BJ (cell line): Measurements from ENCODE around the gene PIGK. TPM values are rescaled to one million over a fixed set of nuclear protein-coding genes. Genes with fewer than 3 reads are reported as not detected.

ENCODE experiments used
- CTCF ChIA-PET: fragments of 350-600 bp; formaldehyde crosslinking; extraction: SDS; loops from one replicate; lab custom pipeline; 2021; ENCODE audit warnings: antibody characterized with exemption, inconsistent platforms; lab: Yijun Ruan, JAX
- POLR2A ChIA-PET: fragments of 300-600 bp; sonication (Branson Sonifier 250); formaldehyde crosslinking; extraction: SDS; loops from one replicate; lab custom pipeline; 2021; ENCODE audit warnings: antibody characterized with exemption; lab: Charles Lee
- DNase-seq: peaks from one replicate; pipeline ENCODE4 v3.0.0-alpha.2; 2011; ENCODE audit warnings: low read depth
- H3K27me3 ChIP-seq: 2 replicates; pipeline ENCODE4 v1.6.0; 2011; ENCODE audit warnings: low read length; ENCODE audit not compliant: control insufficient read depth, insufficient read depth
- H3K36me3 ChIP-seq: 2 replicates; pipeline ENCODE4 v1.5.1; 2011; ENCODE audit warnings: low read length; ENCODE audit not compliant: control insufficient read depth, insufficient read depth
- H3K4me3 ChIP-seq: 2 replicates; pipeline ENCODE4 v1.5.1; 2011; ENCODE audit warnings: low read depth, mild to moderate bottlenecking, control low read depth, low read length
- polyA plus RNA-seq: library from polyadenylated mRNA; depleted of rRNA; stranded (reverse); fragments of >200 nt; gene quantifications from 2 replicates; pipeline ENCODE4 v1.2.3, GENCODE V29; 2011
- TF ChIP-seq, protein P1 (sequence below): IDR thresholded peaks from 2 replicates; pipeline ENCODE4 v1.5.1; 2011; ENCODE audit warnings: low read depth, mild to moderate bottlenecking, control low read depth, inconsistent platforms, low read length, moderate library complexity; ENCODE audit not compliant: insufficient read depth

PIGK gene
- polyA plus RNA-seq, 1 experiment: 12.7 TPM

DNA sequence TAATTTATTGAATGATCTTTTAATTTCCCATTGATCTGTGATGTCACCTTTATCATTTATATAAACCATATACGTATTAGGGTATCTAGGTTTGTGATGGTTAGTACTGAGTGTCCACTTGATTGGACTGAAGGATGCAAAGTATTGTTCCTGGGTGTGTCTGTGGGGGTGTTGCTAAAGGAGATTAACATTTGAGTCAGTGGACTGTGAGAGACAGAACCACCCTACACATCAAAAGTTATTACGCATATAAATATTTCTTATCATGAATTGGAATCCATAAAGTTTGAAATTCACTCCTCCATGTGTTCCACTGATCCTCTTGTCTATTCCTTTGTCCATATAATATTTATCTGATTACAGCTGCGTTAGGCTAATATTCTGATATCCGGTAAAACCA is 100.5 kb downstream of the PIGK start:
- Histone ChIP-seq H3K27me3 (no peaks in the 10 kb centered on the region), H3K4me3 (no peak overlapping the region), H3K36me3 (no peaks in the 10 kb centered on the region)
- POLR2A ChIA-PET: no interaction called here
- CTCF ChIA-PET: no interaction called here
- no peak for DNase-seq
- TF ChIP-seq, protein P1, sequence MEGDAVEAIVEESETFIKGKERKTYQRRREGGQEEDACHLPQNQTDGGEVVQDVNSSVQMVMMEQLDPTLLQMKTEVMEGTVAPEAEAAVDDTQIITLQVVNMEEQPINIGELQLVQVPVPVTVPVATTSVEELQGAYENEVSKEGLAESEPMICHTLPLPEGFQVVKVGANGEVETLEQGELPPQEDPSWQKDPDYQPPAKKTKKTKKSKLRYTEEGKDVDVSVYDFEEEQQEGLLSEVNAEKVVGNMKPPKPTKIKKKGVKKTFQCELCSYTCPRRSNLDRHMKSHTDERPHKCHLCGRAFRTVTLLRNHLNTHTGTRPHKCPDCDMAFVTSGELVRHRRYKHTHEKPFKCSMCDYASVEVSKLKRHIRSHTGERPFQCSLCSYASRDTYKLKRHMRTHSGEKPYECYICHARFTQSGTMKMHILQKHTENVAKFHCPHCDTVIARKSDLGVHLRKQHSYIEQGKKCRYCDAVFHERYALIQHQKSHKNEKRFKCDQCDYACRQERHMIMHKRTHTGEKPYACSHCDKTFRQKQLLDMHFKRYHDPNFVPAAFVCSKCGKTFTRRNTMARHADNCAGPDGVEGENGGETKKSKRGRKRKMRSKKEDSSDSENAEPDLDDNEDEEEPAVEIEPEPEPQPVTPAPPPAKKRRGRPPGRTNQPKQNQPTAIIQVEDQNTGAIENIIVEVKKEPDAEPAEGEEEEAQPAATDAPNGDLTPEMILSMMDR: no peak

DNA sequence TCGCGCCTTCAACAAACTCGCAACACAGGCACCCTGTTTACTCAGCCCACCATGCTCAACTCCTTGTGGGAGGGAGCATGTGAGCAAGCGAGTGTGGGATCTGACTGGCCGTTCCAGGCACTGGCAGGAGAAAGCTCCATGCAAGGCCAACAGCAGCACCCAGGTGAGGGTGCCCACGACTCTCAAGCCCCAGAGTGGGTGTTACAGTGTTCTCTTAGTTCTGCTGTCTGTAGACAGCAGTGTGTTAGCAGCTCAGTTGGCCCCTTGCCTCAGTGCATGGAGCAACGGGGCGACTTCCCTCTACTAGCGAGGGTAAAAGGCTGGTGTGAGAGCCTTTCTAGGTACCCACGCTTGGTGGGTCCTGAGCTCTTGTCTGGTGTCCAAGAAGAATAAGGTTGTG is 114.6 kb downstream of the PIGK start:
- no peak for DNase-seq
- ChIA-PET POLR2A (no interaction called here), CTCF (interaction anchor here (1.0 kb wide), 1 partner anchor 10 kb away, joined by 3 read pairs; no protein-coding TSS in a partner anchor)
- TF ChIP-seq, protein P1: no peak
- H3K36me3 ChIP-seq: no peaks in the 10 kb centered on the region
- H3K4me3 ChIP-seq: no peak overlapping the region
- no peaks in the 10 kb centered on the region for H3K27me3 ChIP-seq

DNA sequence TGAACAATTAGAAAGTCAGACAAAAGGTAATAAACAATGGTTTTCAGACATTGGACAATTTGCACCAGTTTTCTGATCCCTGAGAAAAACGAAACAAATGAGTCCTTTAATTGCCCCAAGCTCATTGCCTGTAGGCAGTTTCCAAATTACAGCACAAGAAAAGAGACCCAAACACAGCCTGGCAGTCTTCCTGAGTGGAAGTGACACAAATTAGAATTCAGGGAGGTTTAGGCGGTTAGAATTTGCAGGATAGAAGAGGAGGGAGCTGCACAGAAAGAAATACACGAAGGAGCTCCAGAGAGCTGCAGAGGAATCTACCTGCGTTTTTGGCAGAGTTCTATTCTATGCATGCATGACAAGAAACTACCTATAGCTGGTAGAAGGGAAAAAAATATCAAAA is 115.7 kb downstream of the PIGK start:
- Histone ChIP-seq H3K36me3 (no peaks in the 10 kb centered on the region), H3K27me3 (no peaks in the 10 kb centered on the region), H3K4me3 (no peak overlapping the region)
- CTCF ChIA-PET: no interaction called here
- TF ChIP-seq, protein P1: no peak
- DNase-seq: no peak
- POLR2A ChIA-PET: no interaction called here

DNA sequence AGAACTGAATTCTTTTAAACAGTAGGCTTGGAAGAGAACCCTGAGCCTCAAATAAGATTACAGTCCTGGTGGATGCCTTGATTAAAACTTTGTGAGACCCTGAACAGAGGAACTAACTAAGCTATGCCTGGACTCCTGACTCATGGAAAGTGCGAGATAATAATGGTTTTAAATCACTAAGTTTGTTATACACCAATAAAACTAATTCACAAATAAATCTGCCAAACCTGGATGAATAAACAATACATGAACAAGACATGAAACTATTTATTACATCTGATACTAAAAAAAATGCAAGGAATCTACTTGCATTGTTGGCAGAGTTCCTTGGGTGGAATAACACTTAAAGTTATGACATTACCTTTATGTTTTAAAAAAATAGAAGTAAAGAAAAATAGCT is 118.4 kb downstream of the PIGK start:
- no peaks in the 10 kb centered on the region for H3K36me3 ChIP-seq
- no peak overlapping the region for H3K4me3 ChIP-seq
- no peak for DNase-seq
- ChIA-PET POLR2A (no interaction called here), CTCF (no interaction called here)
- TF ChIP-seq, protein P1: no peak
- H3K27me3 ChIP-seq: no peaks in the 10 kb centered on the region

DNA sequence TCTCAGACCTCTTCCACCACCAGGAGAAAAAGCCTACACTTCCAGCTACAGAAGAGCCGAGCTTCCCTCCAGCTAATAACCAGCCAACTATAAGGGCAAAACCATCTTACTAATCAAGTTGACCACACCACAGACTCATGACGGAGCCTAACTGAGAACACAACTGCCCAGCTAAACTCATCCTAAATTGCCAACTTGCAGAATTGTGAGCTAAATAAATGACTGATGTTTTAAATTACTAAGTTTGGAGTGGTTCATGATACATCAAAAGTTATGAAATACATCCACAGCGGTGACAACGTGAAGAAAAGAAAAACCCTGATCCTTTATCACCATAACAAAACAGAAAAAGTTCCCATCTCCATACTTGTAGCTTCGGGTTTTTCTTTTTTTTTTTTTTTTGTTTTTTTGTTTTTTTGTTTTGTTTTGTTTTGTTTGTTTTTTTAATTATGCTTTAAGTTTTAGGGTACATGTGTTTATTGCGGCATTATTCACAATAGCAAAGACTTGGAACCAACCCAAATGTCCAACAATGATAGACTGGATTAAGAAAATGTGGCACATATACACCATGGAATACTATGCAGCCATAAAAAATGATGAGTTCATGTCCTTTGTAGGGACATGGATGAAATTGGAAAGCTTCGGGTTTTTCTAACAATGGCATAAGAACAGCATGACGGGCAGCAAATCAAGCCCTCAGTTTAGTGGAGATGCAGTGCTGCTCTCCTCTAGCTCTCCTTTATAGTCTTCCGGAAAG is 122.6 kb downstream of the PIGK start:
- DNase-seq: no peak
- Histone ChIP-seq H3K4me3 (no peak overlapping the region), H3K36me3 (no peaks in the 10 kb centered on the region), H3K27me3 (no peaks in the 10 kb centered on the region)
- TF ChIP-seq, protein P1: no peak
- ChIA-PET POLR2A (no interaction called here), CTCF (no interaction called here)
